Glutamatergic neuron (in vitro differentiated cells): Measurements from ENCODE around the gene USE1. TPM values are rescaled to one million over a fixed set of nuclear protein-coding genes. Genes with fewer than 3 reads are reported as not detected.

ENCODE experiments used
- DNase-seq: peaks from one replicate; pipeline ENCODE4 v3.0.0; 2022
- H3K27ac Mint-ChIP-seq: one replicate; pipeline ENCODE4 v1.8.0; 2020; ENCODE audit warnings: mild to moderate bottlenecking, mixed read lengths, inconsistent platforms; ENCODE audit not compliant: unreplicated experiment
- H3K27me3 Mint-ChIP-seq: one replicate; pipeline ENCODE4 v1.8.0; 2020; ENCODE audit warnings: mild to moderate bottlenecking, moderate library complexity, mixed read lengths, inconsistent platforms; ENCODE audit not compliant: unreplicated experiment
- H3K36me3 Mint-ChIP-seq: one replicate; pipeline ENCODE4 v1.8.0; 2020; ENCODE audit warnings: mild to moderate bottlenecking, mixed read lengths, inconsistent platforms; ENCODE audit not compliant: unreplicated experiment
- H3K4me1 Mint-ChIP-seq: one replicate; pipeline ENCODE4 v1.8.0; 2020; ENCODE audit warnings: mild to moderate bottlenecking, low read depth, mixed read lengths, inconsistent platforms; ENCODE audit not compliant: unreplicated experiment
- H3K4me3 Mint-ChIP-seq: one replicate; pipeline ENCODE4 v1.8.0; 2020; ENCODE audit warnings: mild to moderate bottlenecking, mixed read lengths, inconsistent platforms; ENCODE audit not compliant: unreplicated experiment
- H3K9me3 Mint-ChIP-seq: one replicate; pipeline ENCODE4 v1.8.0; 2020; ENCODE audit warnings: mild to moderate bottlenecking, moderate library complexity, mixed read lengths, inconsistent platforms; ENCODE audit not compliant: unreplicated experiment
- CTCF ChIP-seq: fragments of 200-600 bp; sonication (generic); IDR thresholded peaks from one replicate; pipeline ENCODE4 v1.5.0; 2021; ENCODE audit not compliant: partially characterized antibody, unreplicated experiment
- total RNA-seq: library from RNA; stranded (reverse); fragmentation: NEBNext Ultra II Directional; extraction: Animal tissue kit (Norgen Biotek cat#: 25700); gene quantifications from one replicate; pipeline ENCODE4 v1.2.1, GENCODE V29; 2021; ENCODE audit not compliant: unreplicated experiment

USE1 gene
- total RNA-seq, 1 donor from 2014 or later, result 14.9 TPM

- H3K4me1 Mint-ChIP-seq, result peaks cover 5% of the 10 kb centered on the region
- H3K27me3 Mint-ChIP-seq, result peaks cover 5% of the 10 kb centered on the region
- no peak overlapping the region for H3K4me3 Mint-ChIP-seq
- no peak for DNase-seq
- H3K9me3 Mint-ChIP-seq, result peaks cover 2% of the 10 kb centered on the region
- H3K36me3 Mint-ChIP-seq, result no peaks in the 10 kb centered on the region
- no peak overlapping the region for H3K27ac Mint-ChIP-seq
- no peak for TF ChIP-seq CTCF
Observed at GRCh38 chr19:17219286-17219685, 4.1 kb downstream of the USE1 start.

DNA sequence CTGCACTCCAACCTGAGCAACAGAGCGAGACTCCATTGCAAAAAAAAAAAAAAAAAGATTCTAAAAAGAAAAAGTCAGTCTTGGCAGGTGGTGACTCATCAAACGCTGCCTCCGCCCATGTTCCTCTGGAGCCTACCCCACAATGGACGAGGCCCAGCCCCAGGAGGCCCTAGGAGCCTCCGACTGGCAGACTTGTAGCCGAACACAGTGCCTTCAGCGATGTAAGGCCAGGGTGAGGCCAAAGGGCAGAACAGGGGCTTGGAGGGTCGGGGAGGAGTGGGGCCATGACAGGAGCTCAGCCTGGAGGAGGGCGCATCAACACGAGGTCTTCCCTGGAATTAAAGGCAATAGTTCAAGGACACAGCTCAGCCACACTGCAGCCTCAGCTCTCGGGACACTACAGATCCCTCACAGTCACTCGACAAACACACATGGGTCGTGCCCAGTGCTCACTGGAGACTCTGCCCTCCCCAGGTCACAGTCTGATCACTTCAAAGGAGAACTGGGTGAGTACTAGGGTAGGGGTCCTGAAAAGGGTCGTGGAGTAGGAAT, 5.1 kb downstream of the USE1 start:
- H3K4me3 Mint-ChIP-seq, result no peak overlapping the region
- H3K27ac Mint-ChIP-seq, result no peak overlapping the region
- peaks cover 5% of the 10 kb centered on the region for H3K27me3 Mint-ChIP-seq
- no peaks in the 10 kb centered on the region for H3K36me3 Mint-ChIP-seq
- no peak for TF ChIP-seq CTCF
- no peaks in the 10 kb centered on the region for H3K9me3 Mint-ChIP-seq
- no peak for DNase-seq
- no peaks in the 10 kb centered on the region for H3K4me1 Mint-ChIP-seq

DNA sequence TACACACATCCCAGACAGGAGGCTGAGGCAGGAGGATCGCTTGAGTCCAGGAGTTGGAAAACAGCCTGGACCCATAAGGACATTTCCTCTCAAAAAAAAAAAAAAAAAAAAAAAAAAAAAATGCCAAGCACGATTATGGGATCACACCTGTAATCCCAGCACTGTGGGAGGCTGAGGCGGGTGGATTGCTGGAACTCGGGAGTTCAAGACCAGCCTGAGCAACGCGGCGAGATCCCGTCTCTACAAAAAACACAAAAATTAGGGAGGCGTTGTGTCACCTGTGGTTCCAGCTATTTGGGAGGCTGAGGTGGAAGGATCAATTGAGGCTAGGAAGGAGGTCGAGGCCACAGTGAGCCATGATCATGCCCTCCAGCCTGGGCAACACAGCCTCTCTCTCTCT, 9.9 kb downstream of the USE1 start:
- Mint-ChIP-seq H3K4me3 (no peak overlapping the region), H3K27me3 (peaks cover 2% of the 10 kb centered on the region), H3K9me3 (peaks cover 4% of the 10 kb centered on the region), H3K4me1 (no peaks in the 10 kb centered on the region), H3K36me3 (no peaks in the 10 kb centered on the region), H3K27ac (no peak overlapping the region)
- TF ChIP-seq CTCF, result no peak
- DNase-seq, result no peak

GRCh38 chr19:17226002-17226933, 11.1 kb downstream of the USE1 start, which contains the start of gene OCEL1:
Gene OCEL1 (plus strand): TSS chr19:17226226. CDS start chr19:17226248, 22 bp downstream.
- H3K9me3 Mint-ChIP-seq, result peaks cover 4% of the 10 kb centered on the region
- peak; percentile 97 for DNase-seq
- H3K27me3 Mint-ChIP-seq, result peaks cover 2% of the 10 kb centered on the region
- no peaks in the 10 kb centered on the region for H3K36me3 Mint-ChIP-seq
- TF ChIP-seq CTCF, result no peak
- H3K4me1 Mint-ChIP-seq, result no peaks in the 10 kb centered on the region
- H3K4me3 Mint-ChIP-seq, result peak within 1 kb of the TSS; percentile 90
- H3K27ac Mint-ChIP-seq, result peak within 1 kb of the TSS; percentile 77
